Upper lobe of left lung (tissue), 4 donors: ENCODE measurements around the gene SMAP1.

Source experiments
- CTCF ChIP-seq, 6 experiments: fragments of 450-650 bp in 4 of 6; fragments of 200-600 bp in 2 of 6; sonication (generic) in 2 of 6; IDR thresholded peaks; one replicate each; pipeline ENCODE4 v1.5.1; 2016 to 2019; ENCODE audit warnings: antibody characterized with exemption in 6 of 6
- EP300 ChIP-seq, 4 donors: sonication (generic); formaldehyde crosslinking; IDR thresholded peaks; one replicate each; pipeline ENCODE4 v1.5.1; 2017; ENCODE audit warnings: antibody characterized with exemption in 4 of 4, control low read depth in 2 of 4
- POLR2A ChIP-seq, 4 donors: fragments of 450-650 bp; IDR thresholded peaks; one replicate each; pipeline ENCODE4 v1.5.1; 2016 to 2017; ENCODE audit warnings: antibody characterized with exemption in 4 of 4, mild to moderate bottlenecking in 2 of 4
- POLR2AphosphoS5 ChIP-seq, 2 donors: sonication (generic); formaldehyde crosslinking; IDR thresholded peaks; one replicate each; pipeline ENCODE4 v1.5.1; 2017; ENCODE audit warnings: antibody characterized with exemption in 2 of 2

- TF ChIP-seq CTCF (IDR thresholded peaks at IDR 0.05) (no peak), POLR2AphosphoS5 (IDR thresholded peaks at IDR 0.05) (no peak), POLR2A (IDR thresholded peaks at IDR 0.05) (no peak), EP300 (IDR thresholded peaks at IDR 0.05) (no peak)
Measured at GRCh38 chr6:70734381-70734780, 66.7 kb downstream of the SMAP1 start.
